Stimulated activated naive CD4-positive, alpha-beta T cell (primary cell): Measurements from ENCODE around the gene PPP6R1.
"Not testable (repeated sequence)": the region's sequence is repeated elsewhere in the genome, so short reads cannot be mapped to it uniquely, and the experiment has no call there.

ENCODE experiments used
- DNase-seq, 6 experiments: peaks; one replicate each; lab custom pipeline; 2025; lab: John Stamatoyannopoulos, UW

The PPP6R1 gene

DNA sequence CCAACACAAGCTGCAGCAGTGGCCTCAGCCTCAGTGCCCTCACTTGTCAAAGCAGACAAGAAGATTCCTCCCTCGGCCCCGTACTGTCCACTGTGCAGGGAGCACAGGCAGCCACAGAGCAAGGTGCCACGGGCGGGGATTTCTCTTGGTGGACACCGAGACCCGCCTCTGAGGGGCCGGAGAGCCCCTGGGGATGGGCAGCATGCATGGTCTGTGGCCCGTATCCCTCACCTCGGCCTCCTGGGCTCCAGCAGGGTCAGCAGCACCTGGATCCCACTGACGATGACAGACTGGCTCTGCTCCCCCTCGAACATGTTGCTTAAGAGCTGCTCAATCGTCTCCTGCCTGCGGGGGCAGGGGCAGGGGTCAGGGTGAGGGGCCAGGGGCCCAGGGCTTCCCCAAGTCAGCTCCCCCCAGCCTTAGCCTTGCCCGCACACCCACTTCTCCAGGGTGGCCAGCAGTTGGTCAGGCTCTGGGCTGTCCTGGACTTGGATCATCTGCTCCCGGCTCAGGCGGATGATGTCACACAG, 16.8 kb downstream of the PPP6R1 start:
- DNase-seq = no peak

DNA sequence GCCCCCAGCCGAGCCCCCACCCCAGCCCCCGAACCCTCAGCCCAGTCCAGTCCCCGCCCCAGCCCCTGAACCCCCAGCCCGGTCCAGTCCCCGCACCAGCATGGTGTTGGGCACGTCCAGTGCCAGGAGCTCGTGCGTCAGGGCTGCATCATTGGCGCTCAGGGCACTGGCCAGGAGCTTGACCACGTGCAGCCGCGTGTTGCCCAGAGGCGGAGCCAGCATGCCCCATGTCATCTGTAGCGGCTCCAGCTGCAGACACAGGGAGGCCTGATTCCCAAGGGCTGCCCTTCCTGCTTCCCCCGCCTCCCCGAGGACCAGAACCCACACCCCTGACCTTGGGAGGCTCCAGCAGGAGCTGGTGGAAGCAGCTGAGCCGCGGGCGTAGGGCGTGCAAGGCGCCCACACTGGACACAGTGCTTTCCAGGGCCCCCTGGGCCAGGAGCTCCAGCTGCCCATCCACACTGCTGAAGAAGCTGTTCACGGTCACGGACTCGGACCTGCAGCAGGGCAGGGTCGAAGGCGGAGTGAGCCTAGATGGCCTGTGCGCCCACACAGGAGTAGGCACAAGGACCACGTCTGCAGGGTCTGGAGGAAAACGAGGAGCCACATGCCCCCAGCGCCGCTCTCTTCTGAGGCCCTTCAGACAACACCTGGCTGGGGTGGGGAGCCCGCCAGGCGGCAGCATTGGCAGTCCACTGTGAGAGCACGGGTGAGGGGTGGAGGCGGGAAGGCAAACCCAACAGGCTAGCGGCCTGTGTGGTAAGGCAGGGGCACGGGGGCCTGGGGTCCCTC, 17.5 kb downstream of the PPP6R1 start:
- no peak for DNase-seq

DNA sequence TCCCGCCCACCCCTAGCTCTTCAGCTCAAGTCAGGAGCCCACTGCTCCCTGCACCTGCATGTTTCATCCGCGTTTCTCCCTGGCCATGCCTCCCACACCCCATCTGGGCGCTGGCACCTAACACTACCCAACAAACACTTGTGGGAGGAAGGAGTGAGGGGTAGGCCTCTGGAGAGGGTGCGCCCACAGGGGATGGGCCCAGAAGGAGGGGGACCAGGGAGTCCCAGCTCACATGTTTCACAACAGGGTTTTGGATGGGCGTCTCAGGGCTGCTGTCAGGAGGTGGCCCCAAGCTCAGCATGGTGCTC, 18.1 kb downstream of the PPP6R1 start:
- no peak for DNase-seq

DNA sequence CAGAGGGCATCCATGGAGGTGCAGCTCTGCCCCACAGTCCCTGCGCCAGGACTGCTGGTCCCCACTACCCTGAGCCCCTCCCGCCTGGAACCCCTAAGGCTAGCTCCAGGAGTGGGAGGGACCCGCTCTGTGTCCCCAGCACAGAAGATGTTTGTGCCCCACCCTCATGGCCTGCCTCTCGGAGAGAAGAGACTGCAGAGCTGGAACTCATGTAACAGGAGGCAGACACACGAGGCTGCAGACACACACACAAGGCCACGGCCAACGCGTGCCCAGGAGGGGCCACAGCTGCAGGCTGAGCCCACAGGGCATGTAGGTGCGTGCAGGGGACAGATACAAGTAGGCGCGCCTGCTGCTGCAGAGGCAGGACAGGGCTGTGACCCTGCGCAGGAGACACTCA, 19.8 kb downstream of the PPP6R1 start:
- no peak for DNase-seq

DNA sequence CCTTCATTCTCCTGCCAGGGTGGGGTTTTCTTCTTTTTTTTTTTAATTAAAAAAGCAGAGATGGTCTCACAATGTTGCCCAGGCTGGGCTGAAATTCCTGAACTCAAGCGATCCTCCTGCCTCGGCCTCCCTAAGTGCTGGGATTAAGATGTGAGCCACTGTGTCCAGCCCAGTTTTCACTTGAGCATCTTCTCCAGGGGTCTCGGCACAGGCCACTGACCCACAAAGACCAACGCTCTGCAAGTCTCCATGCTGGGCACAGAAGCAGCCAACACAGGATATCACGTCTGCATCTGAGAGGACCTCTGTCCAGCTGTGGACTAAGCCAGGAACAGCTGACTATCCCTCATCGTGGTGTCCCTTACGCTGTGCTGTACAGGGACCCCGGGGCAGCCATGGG, 20.8 kb downstream of the PPP6R1 start:
- no peak for DNase-seq

DNA sequence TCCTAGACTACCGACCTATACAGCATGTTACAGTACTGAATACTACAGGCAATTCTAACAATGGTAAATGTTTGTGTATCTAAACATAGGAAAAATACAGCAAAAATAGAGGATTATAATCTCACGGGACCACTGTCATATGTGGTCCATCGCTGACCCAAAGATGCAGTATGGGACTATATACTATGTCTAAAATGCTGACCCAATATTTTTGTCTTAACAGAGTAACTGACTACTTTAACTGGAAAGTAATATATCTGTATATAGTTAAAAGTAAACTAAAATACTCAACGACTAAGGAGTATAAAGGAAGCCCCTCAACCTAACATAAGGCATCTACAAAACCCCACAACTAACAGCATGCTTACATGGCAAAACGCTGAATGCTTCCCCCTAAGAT, 25.8 kb downstream of the PPP6R1 start:
- no peak for DNase-seq

DNA sequence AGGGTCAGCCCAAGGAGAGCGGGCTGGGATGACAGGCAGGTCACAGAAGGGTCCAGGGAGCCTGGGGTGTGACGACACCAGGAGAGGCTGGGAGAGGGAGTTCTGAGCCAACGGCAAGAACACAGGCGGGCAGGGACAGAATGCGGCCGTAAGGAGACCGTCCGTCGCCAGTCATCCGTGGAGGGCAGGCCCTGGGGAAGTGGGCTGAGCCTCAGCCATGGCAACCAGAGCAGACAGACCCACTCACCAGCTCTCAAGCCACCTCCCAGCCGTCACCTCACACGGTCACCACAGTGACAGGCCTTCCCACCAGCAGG, 26.6 kb downstream of the PPP6R1 start:
- no peak for DNase-seq

DNA sequence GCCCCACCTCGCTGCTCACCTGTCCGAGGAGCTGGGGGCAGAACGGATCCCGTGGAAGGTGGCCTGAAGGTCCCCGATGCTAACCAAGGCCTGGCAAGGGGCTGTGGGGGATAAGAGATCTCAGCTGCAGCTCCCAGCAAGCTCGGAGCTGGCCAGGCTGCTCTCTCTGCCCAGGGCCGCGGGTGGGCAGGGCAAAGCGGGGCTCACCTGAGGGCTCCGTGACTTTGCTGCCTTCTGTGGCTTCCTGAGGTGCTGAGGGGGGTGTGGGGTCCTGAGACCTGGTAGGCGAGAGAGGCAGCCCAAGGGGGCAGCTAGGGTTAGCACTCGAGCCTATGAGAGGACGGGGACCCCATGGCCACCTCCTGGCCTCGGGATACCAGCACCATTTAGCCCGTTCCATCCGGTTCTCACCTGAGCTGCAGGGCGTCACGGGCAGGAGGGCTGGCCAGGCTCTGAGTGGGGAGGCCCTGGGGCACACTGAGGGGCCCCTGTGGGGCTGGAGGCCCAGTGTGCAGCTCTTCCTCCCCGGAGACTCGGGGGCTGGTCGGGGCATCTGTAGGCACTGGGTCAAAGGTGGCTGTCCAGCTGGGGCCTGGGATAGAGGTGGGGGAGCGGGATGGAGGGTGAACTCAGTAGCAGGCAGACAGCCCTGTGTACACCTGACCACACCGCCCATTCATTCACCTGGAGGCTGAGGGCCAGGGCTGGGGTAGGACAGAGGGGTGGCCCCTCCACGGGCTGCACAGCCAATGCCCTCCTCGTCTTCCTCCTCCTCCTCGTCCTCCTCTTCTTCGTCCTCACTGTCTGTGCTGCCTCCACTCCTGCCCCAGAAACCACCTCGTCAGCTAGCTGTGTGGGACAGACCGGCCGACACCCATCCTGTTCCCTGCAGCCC, 27.2 kb downstream of the PPP6R1 start:
- DNase-seq = no peak

DNA sequence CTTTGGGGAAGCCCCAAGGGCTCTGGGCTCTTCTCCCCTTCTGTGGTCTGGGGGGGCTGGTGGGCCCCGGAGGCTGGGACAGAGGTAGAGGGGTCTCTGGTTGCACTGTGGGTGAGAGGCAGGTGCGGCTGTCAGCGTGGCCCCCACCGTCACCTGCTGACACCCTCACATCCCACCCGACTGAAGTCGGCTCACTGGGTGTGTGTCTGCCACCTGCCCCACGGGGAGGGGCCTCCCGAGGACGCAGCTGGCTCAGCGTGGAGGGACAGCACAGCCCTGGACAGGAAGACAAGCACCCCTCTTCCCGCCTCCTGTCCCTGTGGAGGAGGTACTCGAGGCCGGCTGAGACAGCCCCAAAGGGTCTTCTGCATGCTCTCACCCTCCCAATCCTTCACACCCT, 28.0 kb downstream of the PPP6R1 start:
- DNase-seq = no peak

DNA sequence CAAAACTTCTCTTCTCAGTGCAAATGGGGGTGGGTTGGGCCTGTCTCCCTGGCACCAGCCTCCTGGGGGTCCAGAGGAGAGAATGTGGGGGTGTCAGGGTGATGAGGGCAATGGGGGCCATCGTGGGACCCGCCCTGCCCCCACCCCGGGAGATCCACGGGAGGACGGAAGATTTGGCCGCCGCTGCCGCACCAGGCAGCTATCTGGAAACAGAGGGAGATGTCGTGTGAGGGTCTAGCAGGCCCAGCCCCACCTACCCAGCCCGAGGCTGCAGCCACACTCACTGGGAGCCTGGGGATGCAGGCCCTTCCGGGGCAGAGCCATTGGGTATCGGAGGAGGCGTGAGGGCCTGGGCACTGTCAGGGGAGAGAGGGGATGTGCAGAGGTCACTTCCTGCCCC, 28.5 kb downstream of the PPP6R1 start:
- no peak for DNase-seq

DNA sequence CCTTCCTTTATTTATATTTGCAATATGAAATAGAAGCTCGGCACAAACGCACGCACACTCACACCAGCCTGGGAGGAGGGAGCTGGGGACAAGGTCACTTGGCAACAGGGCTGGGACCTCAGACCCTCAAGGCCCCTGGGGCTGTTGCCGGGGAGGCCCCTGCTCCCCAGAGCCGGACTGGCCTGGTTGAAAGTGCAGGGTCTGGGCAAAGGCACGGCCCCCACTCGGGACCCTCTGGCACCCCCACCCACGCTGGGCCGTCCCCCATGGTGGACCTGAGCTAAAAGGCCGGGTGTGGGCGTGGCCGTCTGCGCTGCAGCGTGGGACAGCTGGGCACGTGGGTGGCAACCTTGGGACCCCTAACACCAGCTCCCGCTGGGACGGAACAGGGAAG, 29.0 kb downstream of the PPP6R1 start:
- no peak for DNase-seq

DNA sequence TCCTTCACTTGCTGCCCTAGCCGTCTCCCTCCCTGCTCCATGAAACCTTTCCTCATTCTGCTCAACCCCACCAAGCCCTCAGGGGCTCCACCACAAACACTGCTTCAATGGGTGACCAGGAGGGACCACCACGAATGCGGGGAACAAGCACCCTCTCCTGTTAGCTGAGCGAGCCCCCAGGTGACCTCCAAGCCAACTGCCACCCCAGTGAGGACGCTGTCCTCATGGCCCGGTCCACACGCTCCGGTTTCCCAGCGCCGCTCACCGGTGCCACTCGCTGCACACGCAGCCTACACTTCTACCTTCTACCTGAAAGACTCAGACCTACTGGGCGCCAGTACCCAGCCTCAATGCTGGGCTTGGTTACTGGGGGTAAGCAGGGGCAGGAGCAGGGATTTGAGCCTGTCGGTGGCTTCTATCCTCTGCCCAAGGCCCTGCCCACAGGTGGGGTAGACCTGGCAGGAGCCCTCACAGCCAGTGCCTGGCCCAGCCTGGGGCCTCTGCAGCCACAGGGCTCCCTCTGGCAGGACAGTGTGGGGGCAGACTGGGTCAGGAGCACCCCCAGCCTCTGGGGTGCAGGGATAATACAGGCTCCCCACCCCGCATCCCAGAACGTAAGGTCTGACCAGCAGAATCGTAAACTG, 29.6 kb downstream of the PPP6R1 start:
- no peak for DNase-seq

DNA sequence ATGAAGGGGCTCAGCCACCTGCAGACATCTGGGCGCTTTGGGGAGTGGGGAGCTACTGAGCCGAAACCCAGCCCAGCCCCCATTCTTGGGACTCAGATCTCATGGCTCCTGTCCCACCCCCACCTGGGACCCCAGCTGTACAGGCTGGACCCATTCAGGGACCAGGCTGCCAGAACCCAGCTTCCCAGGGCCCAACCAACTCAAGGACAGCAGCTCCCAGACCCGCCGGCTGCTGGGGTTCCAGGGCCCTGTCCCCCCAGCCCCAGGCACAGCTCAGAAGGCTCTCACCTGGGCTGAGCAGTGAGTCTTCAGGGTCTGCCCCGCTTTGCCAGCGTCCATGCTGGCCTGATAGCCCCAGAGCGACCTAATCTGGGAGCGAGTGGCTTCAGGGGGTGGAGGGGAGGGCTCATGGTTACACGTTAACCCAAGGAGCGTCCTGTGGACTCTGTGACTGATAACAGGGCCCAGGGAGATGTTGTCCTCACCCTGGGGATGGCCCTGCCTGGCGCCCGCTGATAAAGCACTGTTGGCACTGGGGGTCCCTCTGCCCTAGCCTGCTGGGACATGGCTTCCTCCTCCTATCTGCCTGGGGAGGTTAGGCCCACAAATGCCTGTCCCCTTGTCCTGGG, 30.3 kb downstream of the PPP6R1 start, which contains the start of gene TMEM86B:
TMEM86B (minus strand) TSS at position 361 of the 629 bp plus-strand sequence; CDS start at position 339, 22 bp downstream.
- no peak for DNase-seq

DNA sequence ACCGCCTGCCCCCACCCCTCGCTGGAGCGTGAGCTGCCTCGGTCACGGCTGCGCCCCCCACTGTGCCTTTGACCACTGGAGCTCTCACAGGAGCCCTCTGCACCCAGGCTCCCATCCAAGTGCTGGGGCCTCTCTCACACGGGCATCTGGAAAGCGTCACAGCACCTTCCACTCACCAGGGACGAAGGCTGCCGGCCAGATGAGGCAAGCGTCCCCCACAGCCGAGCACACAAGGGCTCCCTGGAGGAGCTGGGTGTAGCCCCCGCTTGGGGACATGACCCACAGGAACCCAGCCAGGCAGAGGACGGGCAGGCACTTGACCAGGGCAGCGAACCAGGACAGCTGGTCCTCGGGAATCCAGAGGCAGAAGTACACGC, 30.8 kb downstream of the PPP6R1 start:
- no peak for DNase-seq

DNA sequence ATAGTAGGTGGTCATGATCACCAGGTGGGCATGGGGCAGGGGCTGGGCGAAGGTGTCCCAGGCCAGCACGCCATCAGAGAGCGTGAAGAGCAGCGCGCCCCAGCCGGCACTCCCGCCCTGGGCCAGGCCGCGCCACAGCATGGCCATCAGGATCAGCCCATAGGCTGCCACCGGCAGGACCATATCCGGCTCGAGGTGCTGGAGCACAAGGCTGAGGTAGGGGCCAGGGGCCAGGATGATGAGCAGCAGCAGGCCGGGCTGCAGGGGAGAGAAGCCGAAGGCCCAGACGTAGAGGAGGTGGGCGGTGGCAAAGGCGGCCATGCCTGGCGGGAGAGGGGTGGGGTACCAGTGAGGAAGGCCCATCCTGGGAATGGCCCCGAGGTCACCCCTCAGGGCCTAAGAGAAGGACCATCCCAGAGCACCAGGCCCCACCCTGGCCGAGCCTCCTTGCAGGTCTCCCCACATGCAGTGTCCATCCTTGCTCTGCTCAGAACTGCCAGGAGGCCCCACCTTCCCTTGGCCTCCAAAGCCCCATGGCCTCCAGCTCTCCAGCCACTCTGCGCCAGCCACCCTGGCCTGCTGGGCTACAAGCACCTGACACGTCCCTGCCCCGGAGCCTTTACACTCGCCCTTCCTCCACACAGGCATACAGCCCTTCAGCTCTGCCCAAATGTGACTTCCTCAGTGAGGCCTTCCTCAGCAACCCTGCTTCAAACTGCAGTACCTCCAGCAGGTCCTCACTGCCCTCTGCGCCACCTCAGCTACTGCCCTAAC, 31.4 kb downstream of the PPP6R1 start:
- DNase-seq = no peak

DNA sequence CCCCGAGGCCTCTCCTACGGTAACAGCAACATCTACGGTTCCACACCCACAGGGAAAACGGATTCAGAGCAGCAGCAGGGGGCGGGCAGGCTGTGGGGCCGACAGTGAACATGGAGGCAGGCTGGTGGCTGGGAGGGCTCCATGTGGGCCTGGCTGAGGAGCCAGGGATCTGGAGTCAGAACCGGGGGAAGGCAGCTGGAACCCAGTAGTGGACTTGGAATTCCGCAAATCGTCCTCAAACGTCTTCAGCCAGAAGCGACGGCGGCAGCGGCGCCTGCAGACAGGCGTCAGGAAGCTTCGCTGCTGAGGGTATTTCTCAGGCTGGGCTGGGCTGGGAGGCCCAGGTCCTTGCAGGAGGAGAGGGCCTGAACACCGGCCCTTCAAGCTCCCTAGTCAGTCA, 32.0 kb downstream of the PPP6R1 start:
- DNase-seq = no peak

DNA sequence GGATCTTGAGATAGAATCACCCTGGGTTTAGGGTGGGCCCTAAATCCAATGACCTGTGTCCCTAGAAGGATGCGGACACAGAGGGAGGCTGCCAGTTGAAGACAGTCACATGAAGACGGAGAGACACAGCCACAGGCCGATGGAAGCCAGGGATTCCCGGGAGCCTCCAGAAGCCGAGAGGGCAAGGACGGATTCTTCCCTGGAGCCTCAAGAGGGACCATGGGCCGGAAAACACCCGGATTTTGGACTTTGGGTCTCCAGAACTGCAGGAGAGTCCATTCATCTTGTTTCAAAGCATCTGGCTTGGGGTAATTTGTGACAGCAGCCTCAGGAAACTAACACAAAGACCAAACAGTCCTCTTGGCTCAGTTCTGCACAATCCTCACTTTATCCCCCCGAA, 32.5 kb downstream of the PPP6R1 start:
- no peak for DNase-seq

DNA sequence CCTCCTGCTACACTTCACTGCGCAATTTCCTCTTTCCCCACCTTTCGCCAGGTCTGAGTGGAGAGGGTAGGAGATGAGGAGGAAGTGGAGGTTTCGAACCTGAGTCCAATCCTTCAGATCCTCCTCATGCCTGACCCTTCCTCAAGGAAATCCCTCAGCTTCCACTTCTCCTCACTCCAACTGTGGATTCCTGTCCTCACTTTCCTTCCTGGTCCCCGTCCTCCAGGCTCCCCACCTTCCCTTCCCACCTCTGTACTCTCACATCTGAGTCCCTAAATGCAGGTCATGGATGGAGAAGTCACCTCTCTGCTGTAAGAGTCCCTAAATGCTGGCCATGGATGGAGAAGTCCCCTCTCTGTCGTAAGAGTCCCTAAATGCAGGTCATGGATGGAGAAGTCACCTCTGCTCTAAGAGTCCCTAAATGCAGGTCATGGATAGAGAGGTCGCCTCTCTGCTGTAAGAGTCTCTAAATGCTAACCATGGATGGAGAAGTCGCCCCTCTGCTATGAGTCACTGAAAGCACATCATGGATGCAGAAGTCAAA, 33.3 kb downstream of the PPP6R1 start:
- no peak for DNase-seq

DNA sequence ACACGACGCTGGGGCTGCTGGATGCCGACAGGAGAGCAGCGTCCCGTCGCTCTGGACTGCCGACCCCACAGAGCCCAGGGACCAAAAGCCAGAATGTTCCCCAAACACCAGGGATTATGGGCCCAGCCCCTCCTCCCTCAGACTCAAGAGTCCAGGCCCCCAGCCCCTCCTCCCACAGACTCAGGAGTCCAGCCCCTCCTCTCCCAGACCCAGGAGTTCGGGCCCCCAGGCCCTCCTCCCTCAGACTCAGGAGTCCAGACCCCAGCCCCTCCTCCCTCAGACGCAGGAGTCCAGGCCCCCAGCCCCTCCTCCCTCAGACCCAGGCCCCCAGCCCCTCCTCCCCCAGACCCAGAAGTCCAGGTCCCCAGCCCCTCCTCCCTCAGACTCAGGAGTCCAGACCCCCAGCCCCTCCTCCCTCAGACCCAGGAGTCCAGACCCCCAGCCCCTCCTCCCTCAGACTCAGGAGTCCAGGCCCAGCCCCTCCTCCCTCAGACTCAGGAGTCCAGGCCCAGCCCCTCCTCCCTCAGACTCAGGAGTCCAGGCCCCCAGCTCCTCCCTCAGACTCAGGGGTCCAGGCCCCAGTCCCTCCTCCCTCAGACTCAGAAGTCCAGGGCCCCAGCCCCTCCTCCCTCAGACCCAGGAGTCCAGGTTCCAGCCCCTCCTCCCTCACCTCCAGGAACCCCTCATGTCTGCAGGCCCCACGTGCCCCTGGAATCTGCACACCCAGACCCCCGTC, 34.0 kb downstream of the PPP6R1 start:
- DNase-seq = not testable (repeated sequence)

DNA sequence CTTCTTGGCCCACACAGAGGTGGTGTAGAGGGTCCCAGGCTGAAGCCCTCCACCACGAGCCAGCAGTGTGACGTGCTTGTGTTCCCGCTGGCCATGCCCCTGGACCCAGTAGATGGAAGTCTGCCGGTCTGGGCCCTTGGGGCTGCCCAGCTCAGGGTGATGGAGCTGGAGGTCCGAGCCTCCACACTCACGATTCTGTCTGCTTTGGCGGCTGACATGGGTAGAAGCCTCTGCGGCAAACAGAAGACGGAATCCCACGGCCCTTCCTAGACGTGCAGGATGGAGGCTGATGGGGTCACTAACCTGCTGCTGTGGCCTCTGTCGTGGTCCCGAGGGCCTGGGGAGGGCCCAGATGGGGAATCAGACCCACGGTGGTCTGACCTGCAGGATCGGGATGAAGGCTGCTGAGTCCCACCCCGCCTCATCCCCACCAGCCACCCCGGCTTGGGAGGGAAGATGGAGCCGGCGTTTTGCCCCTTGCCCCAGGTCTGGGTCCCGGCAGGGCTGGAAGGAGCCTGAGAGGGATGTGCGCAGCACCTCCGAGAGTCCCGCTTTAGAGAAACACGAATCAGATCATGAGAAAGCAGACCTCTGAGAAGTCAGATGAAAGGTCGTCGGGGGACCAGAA, 34.7 kb downstream of the PPP6R1 start:
- DNase-seq = no peak
